Erythroblast (primary cell): ENCODE measurements around the gene INKA1.

Experiments
- GATA1 ChIP-seq: IDR thresholded peaks from 2 replicates; pipeline ENCODE4 v1.6.1; 2011; ENCODE audit warnings: low read depth, mild to moderate bottlenecking, control low read depth, low read length, moderate library complexity
- POLR2A ChIP-seq: IDR thresholded peaks from 2 replicates; pipeline ENCODE4 v1.6.1; 2011; ENCODE audit warnings: mild to moderate bottlenecking, low read length

DNA sequence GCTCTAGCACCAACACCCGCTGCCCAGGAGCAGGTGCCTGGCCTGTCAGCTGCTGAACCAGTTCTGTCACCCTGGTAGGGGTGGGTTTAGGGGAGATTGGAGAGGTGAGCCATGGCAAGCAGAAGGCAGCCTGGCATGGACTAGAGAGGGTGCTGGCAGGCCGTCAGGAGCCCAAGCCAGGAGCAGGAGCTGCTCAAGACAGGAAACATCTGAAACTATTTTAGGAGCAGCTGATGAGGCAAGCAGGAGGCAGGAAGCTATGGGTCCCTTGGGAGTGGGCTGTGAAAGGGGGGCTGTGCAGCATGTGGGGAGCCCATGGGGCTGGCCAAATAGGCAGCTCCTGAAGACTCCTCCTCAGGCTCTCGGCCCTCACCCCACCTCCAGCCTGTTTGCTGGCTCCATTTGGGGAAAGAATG lies 2.3 kb downstream of the INKA1 start:
- TF ChIP-seq POLR2A = no peak
- TF ChIP-seq GATA1 = no peak
